AG04449 (cell line): ENCODE data around the gene RNF125.

ENCODE experiments used
- CTCF ChIA-PET: fragments of 350-600 bp; formaldehyde crosslinking; extraction: SDS; loops from one replicate; lab custom pipeline; 2021; ENCODE audit warnings: antibody characterized with exemption; lab: Yijun Ruan, JAX
- POLR2A ChIA-PET: fragments of 400-600, 350-600 bp; formaldehyde crosslinking; extraction: SDS; loops from one replicate; lab custom pipeline; 2020; ENCODE audit warnings: antibody characterized with exemption, inconsistent platforms; lab: Yijun Ruan, JAX
- DNase-seq: peaks from one replicate; pipeline ENCODE4 v3.0.0-alpha.2; 2010; ENCODE audit warnings: low read depth, low spot score
- H3K4me3 ChIP-seq: 2 replicates; pipeline ENCODE4 v1.5.1; 2011; ENCODE audit warnings: low read depth, mild to moderate bottlenecking, control low read depth, low read length
- CTCF ChIP-seq: IDR thresholded peaks from one replicate; pipeline ENCODE4 v1.5.1; 2011; ENCODE audit warnings: mild to moderate bottlenecking, moderate library complexity, low read length, control low read depth, inconsistent platforms; ENCODE audit not compliant: insufficient read depth; ENCODE audit errors: missing control alignments

The RNF125 gene

GRCh38 chr18:32093102-32093511, 74.5 kb downstream of the RNF125 start:
- DNase-seq = no peak
- TF ChIP-seq CTCF = no peak
- POLR2A ChIA-PET = no interaction called here
- CTCF ChIA-PET = no interaction called here
- H3K4me3 ChIP-seq = peak overlapping the region; percentile 95

GRCh38 chr18:32093523-32093922, 74.9 kb downstream of the RNF125 start:
- ChIA-PET POLR2A (no interaction called here), CTCF (no interaction called here)
- no peak for DNase-seq
- no peak for TF ChIP-seq CTCF
- H3K4me3 ChIP-seq = peak overlapping the region; percentile 95

GRCh38 chr18:32095192-32095899, 76.7 kb downstream of the RNF125 start:
- no peak for TF ChIP-seq CTCF
- ChIA-PET POLR2A (no interaction called here), CTCF (no interaction called here)
- no peak for DNase-seq
- no peak overlapping the region for H3K4me3 ChIP-seq

- DNase-seq = no peak
- POLR2A ChIA-PET = no interaction called here
- no peak for TF ChIP-seq CTCF
- no peak overlapping the region for H3K4me3 ChIP-seq
- CTCF ChIA-PET = no interaction called here
These were observed 77.2 kb downstream of the RNF125 start for GRCh38 chr18:32095900-32096229.

- no peak for DNase-seq
- CTCF ChIA-PET = no interaction called here
- no peak for TF ChIP-seq CTCF
- POLR2A ChIA-PET = no interaction called here
- H3K4me3 ChIP-seq = no peak overlapping the region
These were observed 78.3 kb downstream of the RNF125 start for GRCh38 chr18:32096946-32097345.

- no peak for DNase-seq
- TF ChIP-seq CTCF = no peak
- CTCF ChIA-PET = interaction anchor here (0.6 kb wide), 1 partner anchor 383 kb away, joined by 3 read pairs; no protein-coding TSS in a partner anchor
- H3K4me3 ChIP-seq = no peak overlapping the region
- POLR2A ChIA-PET = no interaction called here
These were observed 85.9 kb downstream of the RNF125 start for GRCh38 chr18:32104516-32104915.
